Adipocyte (in vitro differentiated cells): ENCODE data around the gene ALDH7A1.

Experiments used
- DNase-seq: peaks from one replicate; pipeline ENCODE4 v3.0.0-alpha.2; 2015; ENCODE audit warnings: low read depth
- H3K27me3 ChIP-seq: replicated peaks from 2 replicates; pipeline ENCODE4 v1.7.0; 2013; ENCODE audit warnings: mild to moderate bottlenecking, low read length, moderate library complexity; ENCODE audit not compliant: control insufficient read depth, insufficient read depth
- H3K36me3 ChIP-seq: 2 replicates; pipeline ENCODE4 v1.7.0; 2013; ENCODE audit warnings: low read length, mild to moderate bottlenecking, moderate library complexity; ENCODE audit not compliant: control insufficient read depth, insufficient read depth, severe bottlenecking
- H3K4me1 ChIP-seq: 2 replicates; pipeline ENCODE4 v1.7.0; 2013; ENCODE audit warnings: mild to moderate bottlenecking, low read length, moderate library complexity; ENCODE audit not compliant: control insufficient read depth, insufficient read depth
- H3K4me3 ChIP-seq: 2 replicates; pipeline ENCODE4 v1.7.0; 2013; ENCODE audit warnings: mild to moderate bottlenecking, low read length, moderate library complexity
- H3K9ac ChIP-seq: 2 replicates; pipeline ENCODE4 v1.7.0; 2013; ENCODE audit warnings: mild to moderate bottlenecking, low read length, moderate library complexity
- H3K9me3 ChIP-seq: 2 replicates; pipeline ENCODE4 v1.7.0; 2013; ENCODE audit warnings: mild to moderate bottlenecking, low read length, moderate library complexity; ENCODE audit not compliant: control insufficient read depth

ALDH7A1 gene

DNA sequence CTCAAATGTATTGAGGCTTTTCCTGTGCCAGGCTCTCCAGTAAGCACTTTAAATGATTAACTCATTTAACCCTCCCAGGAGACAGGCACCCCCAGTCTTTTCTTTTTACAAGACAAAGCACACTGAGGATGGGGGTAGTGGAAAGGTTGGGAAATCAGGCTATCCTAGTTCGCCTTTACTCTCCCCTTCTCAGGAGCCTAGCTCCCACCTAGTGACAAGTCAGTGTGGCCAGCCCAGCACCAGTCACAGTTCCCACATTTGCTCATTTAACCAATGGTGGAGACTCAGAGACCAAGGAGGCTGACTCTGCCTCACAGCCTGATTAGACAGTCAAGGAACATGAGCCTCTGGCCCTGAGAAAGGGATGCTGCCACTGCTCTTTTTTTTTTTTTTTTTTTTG, 3.5 kb downstream of the ALDH7A1 start:
- no peak for DNase-seq
- H3K4me1 ChIP-seq, result peaks cover 19% of the 10 kb centered on the region
- no peak overlapping the region for H3K4me3 ChIP-seq
- peaks cover 21% of the 10 kb centered on the region for H3K36me3 ChIP-seq
- no peak overlapping the region for H3K9ac ChIP-seq
- H3K27me3 ChIP-seq, result no peaks in the 10 kb centered on the region
- no peaks in the 10 kb centered on the region for H3K9me3 ChIP-seq

DNA sequence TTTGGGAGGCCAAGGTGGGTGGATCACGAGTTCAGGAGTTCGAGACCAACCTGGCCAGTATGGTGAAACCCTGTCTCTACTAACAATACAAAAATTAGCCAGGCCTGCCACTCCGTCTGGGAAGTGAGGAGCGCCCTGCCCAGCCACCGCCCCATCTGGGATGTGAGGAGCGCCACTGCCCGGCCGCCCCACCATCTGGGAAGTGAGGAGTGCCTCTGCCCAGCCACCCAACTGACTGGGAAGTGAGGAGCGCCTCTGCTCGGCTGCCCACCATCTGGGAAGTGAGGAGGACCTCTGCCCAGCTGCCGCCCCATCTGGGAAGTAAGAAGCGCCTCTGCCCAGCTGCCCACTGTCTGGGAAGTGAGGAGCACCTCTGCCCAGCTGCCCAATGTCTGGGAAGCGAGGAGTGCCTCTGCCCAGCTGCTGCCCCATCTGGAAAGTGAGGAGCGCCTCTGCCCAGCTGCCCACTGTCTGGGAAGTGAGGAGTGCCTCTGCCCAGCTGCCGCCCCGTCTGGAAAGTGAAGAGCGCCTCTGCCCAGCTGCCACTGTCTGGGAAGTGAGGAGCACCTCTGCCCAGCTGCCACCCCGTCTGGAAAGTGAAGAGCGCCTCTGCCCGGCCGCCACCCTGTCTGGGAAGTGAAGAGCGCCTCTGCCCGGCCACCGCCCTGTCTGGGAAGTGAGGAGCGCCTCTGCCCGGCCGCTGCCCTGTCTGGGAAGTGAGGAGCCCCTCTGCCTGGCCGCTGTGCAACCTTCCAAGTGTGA, 5.3 kb downstream of the ALDH7A1 start:
- DNase-seq, result no peak
- Histone ChIP-seq H3K27me3 (no peaks in the 10 kb centered on the region), H3K4me3 (no peak overlapping the region), H3K4me1 (peaks cover 19% of the 10 kb centered on the region), H3K9ac (no peak overlapping the region), H3K9me3 (no peaks in the 10 kb centered on the region), H3K36me3 (peaks cover 33% of the 10 kb centered on the region)

DNA sequence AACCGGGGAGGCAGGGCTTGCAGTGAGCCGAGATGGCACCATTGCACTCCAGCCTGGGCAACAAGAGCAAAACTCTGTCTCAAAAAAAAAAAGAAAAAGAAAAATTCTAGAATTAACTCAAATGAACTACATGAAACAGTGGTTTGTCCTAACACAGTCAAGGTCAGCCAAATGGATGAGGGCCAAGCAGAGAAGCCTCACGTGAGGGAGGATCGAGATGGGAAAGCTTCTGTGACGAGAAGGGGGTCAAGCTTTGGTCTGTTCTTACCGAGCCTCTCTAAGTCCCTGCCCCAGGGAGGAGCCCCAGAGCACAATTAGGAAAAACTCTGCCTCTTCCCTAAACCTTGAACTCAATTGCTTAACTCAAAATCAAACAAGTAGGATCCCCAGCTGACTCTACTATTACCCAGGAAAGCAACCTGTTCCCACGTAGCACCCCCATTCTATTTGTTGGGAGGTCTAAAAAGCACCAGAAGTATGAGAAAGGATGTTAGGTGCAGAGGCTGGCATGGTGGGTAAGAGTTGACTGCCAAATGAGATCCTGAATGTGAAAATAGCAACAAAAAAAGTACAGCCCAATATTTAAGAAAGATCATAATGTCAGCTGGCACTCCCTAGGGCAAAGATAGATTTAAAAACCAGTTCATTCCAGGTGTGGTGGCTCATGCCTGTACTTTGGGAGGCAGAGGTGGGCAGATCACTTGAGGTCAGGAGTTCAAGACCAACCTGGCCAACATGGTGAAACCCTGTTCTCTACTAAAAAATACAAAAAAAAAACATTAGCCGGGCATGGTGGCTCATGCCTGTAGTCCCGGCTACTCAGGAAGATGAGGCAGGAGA, 7.2 kb downstream of the ALDH7A1 start:
- H3K9ac ChIP-seq, result no peak overlapping the region
- peaks cover 43% of the 10 kb centered on the region for H3K36me3 ChIP-seq
- H3K9me3 ChIP-seq, result no peaks in the 10 kb centered on the region
- no peak overlapping the region for H3K4me3 ChIP-seq
- peaks cover 4% of the 10 kb centered on the region for H3K4me1 ChIP-seq
- no peaks in the 10 kb centered on the region for H3K27me3 ChIP-seq
- no peak for DNase-seq

DNA sequence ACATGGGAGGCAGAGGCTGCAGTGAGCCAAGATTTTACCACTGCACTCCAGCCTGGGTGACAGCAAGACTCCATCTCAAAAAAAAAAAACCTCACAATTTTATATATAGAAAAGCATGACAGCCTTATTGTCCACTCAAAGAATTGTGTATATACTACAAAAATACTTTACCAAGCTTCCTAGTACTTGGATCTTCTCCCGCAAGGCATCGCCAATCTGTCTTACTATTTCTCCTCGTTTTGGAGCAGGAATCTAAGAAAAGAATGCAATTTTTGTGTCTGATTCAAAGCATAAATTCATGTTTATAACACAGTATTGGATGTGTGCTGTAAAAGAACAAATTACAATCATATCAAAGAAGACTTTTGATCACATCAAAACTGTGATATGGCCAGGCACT, 11.3 kb downstream of the ALDH7A1 start:
- no peak for DNase-seq
- Histone ChIP-seq H3K27me3 (no peaks in the 10 kb centered on the region), H3K36me3 (peaks cover 68% of the 10 kb centered on the region), H3K9me3 (no peaks in the 10 kb centered on the region), H3K4me3 (no peak overlapping the region), H3K9ac (no peak overlapping the region), H3K4me1 (no peaks in the 10 kb centered on the region)

GRCh38 chr5:126579716-126580115, 15.3 kb downstream of the ALDH7A1 start:
- Histone ChIP-seq H3K4me3 (no peak overlapping the region), H3K4me1 (no peaks in the 10 kb centered on the region), H3K27me3 (no peaks in the 10 kb centered on the region), H3K9me3 (no peaks in the 10 kb centered on the region), H3K9ac (no peak overlapping the region), H3K36me3 (peaks cover 78% of the 10 kb centered on the region)
- DNase-seq, result no peak

- Histone ChIP-seq H3K36me3 (peaks cover 72% of the 10 kb centered on the region), H3K9ac (no peak overlapping the region), H3K27me3 (no peaks in the 10 kb centered on the region), H3K9me3 (no peaks in the 10 kb centered on the region), H3K4me1 (no peaks in the 10 kb centered on the region), H3K4me3 (no peak overlapping the region)
- no peak for DNase-seq
Observed at GRCh38 chr5:126577415-126577814, 17.6 kb downstream of the ALDH7A1 start.

DNA sequence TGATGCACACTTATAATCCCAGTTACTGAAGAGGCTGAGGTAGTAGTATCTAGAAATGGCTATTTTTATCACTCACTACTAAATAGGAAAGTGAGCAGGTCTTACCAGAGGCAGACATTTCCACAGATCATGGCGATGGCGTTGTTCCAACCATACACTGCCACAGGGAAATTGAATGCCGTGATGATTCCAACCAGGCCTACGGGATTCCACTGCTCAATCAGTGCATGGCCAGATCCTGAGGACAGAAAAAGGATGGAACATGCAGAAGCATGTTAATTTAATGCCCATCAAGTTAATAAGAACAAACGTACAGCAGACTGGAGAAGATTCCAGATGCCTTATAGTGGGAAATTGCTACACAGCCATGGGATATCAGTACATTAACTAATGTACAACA, 18.0 kb downstream of the ALDH7A1 start:
- DNase-seq, result no peak
- Histone ChIP-seq H3K4me3 (no peak overlapping the region), H3K9ac (no peak overlapping the region), H3K4me1 (no peaks in the 10 kb centered on the region), H3K9me3 (no peaks in the 10 kb centered on the region), H3K36me3 (peaks cover 69% of the 10 kb centered on the region), H3K27me3 (no peaks in the 10 kb centered on the region)

- no peak overlapping the region for H3K4me3 ChIP-seq
- DNase-seq, result no peak
- no peak overlapping the region for H3K9ac ChIP-seq
- H3K4me1 ChIP-seq, result no peaks in the 10 kb centered on the region
- peaks cover 65% of the 10 kb centered on the region for H3K36me3 ChIP-seq
- no peaks in the 10 kb centered on the region for H3K27me3 ChIP-seq
- H3K9me3 ChIP-seq, result no peaks in the 10 kb centered on the region
Observed at GRCh38 chr5:126575644-126576043, 19.4 kb downstream of the ALDH7A1 start.

DNA sequence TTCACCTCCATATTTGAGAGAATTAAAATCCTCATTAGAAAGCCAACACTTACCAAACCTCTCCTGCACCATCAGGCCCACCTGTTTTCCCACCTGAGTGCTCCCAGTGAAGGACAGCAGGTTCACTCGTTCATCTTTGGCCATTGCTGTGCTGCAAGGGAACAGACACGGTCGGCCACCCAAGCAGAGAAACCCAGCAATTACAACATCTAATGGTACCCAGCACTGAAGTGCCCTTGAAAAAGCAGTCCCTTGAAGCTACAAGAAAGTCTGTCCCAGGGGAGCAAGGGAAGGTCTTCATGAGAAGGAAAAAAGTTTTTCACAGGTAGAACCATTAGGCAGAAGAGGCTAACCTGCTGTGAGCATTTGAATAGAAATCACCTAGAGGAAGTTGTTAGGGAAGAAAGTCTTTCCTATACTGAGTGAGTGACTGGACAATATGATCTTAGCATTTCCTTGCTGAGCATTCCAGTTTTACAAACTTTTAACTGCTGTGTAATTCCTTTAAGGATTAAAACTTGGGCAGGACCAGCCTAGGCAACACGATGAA, 26.7 kb downstream of the ALDH7A1 start:
- Histone ChIP-seq H3K36me3 (peaks cover 75% of the 10 kb centered on the region), H3K9me3 (no peaks in the 10 kb centered on the region), H3K27me3 (no peaks in the 10 kb centered on the region), H3K9ac (no peak overlapping the region), H3K4me1 (no peaks in the 10 kb centered on the region), H3K4me3 (no peak overlapping the region)
- DNase-seq, result no peak

DNA sequence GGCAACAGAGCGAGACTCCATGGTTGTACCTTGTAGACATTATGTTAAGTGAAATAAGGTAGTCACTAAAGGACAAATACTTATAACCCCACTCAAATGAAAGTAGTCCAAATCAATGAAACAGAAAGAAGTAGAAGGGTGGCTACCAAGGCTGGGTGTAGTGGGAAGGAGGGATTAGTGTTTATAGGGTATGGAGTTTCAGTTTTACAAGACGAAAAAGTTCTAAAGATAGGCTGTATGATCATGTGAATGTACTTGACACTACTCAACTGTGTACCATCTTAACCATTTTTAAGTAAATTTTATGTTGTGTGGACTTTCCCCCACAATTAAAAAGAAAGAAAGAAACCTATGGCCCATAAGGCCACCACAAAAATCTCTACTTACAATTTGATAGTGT, 32.2 kb downstream of the ALDH7A1 start:
- H3K9ac ChIP-seq, result no peak overlapping the region
- H3K9me3 ChIP-seq, result no peaks in the 10 kb centered on the region
- no peak overlapping the region for H3K4me3 ChIP-seq
- H3K4me1 ChIP-seq, result no peaks in the 10 kb centered on the region
- no peaks in the 10 kb centered on the region for H3K27me3 ChIP-seq
- H3K36me3 ChIP-seq, result peaks cover 64% of the 10 kb centered on the region
- DNase-seq, result no peak

GRCh38 chr5:126561908-126562307, 33.1 kb downstream of the ALDH7A1 start:
- no peaks in the 10 kb centered on the region for H3K27me3 ChIP-seq

More at GRCh38 chr5:126561908-126562307, 33.1 kb downstream of the ALDH7A1 start:
- Histone ChIP-seq H3K36me3 (peaks cover 68% of the 10 kb centered on the region), H3K9ac (no peak overlapping the region), H3K9me3 (no peaks in the 10 kb centered on the region), H3K4me1 (no peaks in the 10 kb centered on the region), H3K4me3 (no peak overlapping the region)
- peak; percentile 7 for DNase-seq
